Osteocyte (in vitro differentiated cells): ENCODE measurements around the gene DCTD. TPM values are rescaled to one million over a fixed set of nuclear protein-coding genes. Genes with fewer than 3 reads are reported as not detected.

ENCODE experiments used
- DNase-seq: peaks from one replicate; pipeline ENCODE4 v3.0.0; 2021; ENCODE audit warnings: mixed read lengths; ENCODE audit not compliant: unreplicated experiment; ENCODE audit errors: extremely low spot score
- H3K27ac Mint-ChIP-seq: one replicate; pipeline ENCODE4 v1.8.0; 2021; ENCODE audit warnings: mild to moderate bottlenecking, mixed read lengths; ENCODE audit not compliant: unreplicated experiment
- H3K27me3 Mint-ChIP-seq: one replicate; pipeline ENCODE4 v1.8.0; 2021; ENCODE audit warnings: mixed read lengths; ENCODE audit not compliant: unreplicated experiment
- H3K36me3 Mint-ChIP-seq: one replicate; pipeline ENCODE4 v1.8.0; 2021; ENCODE audit warnings: mixed read lengths; ENCODE audit not compliant: unreplicated experiment
- H3K4me1 Mint-ChIP-seq: one replicate; pipeline ENCODE4 v1.8.0; 2021; ENCODE audit warnings: mixed read lengths; ENCODE audit not compliant: unreplicated experiment
- H3K4me3 Mint-ChIP-seq: one replicate; pipeline ENCODE4 v1.8.0; 2021; ENCODE audit warnings: mild to moderate bottlenecking, moderate library complexity, mixed read lengths; ENCODE audit not compliant: unreplicated experiment
- H3K9me3 Mint-ChIP-seq: one replicate; pipeline ENCODE4 v1.8.0; 2021; ENCODE audit warnings: mixed read lengths; ENCODE audit not compliant: unreplicated experiment
- CTCF ChIP-seq: fragments of 200-600 bp; sonication (generic); IDR thresholded peaks from 2 replicates; pipeline ENCODE4 v1.5.0; 2021; ENCODE audit warnings: antibody characterized with exemption, mild to moderate bottlenecking, moderate library complexity
- total RNA-seq: library from RNA; stranded (reverse); gene quantifications from 2 replicates; pipeline ENCODE4 v1.2.1, GENCODE V29; 2021

The DCTD gene
- total RNA-seq, 1 donor from 2014 or later, result 126 TPM

GRCh38 chr4:182925855-182926254, 8.7 kb upstream of the DCTD start:
- H3K4me3 Mint-ChIP-seq, result no peak overlapping the region
- H3K9me3 Mint-ChIP-seq, result no peaks in the 10 kb centered on the region
- no peak overlapping the region for H3K27ac Mint-ChIP-seq
- H3K27me3 Mint-ChIP-seq, result peaks cover 3% of the 10 kb centered on the region
- H3K36me3 Mint-ChIP-seq, result no peaks in the 10 kb centered on the region
- DNase-seq, result no peak
- H3K4me1 Mint-ChIP-seq, result peaks cover 8% of the 10 kb centered on the region
- no peak for TF ChIP-seq CTCF

DNA sequence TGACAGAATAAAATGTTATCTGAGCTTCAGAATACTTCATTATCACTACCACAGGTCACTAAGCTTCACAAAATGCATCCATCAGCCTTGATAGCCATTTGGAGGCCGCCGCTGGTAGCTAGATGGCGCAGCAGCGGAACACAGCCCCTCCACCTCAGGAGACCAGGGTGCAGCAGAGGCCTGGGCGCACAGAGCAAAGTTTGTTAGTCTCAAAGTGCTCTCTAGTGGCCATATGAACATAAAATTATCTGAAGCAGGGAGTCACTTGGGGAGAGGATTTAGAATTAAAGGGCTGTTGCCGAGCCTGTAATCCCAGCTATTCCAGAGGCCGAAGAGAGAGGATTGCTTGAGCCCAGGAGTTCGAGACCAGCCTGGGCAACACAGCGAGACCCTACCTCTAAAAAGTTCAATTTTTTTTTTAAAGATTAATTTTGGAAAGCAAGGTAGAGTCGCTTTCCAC, 8.1 kb upstream of the DCTD start:
- no peaks in the 10 kb centered on the region for H3K9me3 Mint-ChIP-seq
- no peak overlapping the region for H3K4me3 Mint-ChIP-seq
- no peak overlapping the region for H3K27ac Mint-ChIP-seq
- H3K4me1 Mint-ChIP-seq, result peaks cover 8% of the 10 kb centered on the region
- DNase-seq, result no peak
- no peaks in the 10 kb centered on the region for H3K36me3 Mint-ChIP-seq
- TF ChIP-seq CTCF, result peak; percentile 67
- H3K27me3 Mint-ChIP-seq, result peaks cover 3% of the 10 kb centered on the region

DNA sequence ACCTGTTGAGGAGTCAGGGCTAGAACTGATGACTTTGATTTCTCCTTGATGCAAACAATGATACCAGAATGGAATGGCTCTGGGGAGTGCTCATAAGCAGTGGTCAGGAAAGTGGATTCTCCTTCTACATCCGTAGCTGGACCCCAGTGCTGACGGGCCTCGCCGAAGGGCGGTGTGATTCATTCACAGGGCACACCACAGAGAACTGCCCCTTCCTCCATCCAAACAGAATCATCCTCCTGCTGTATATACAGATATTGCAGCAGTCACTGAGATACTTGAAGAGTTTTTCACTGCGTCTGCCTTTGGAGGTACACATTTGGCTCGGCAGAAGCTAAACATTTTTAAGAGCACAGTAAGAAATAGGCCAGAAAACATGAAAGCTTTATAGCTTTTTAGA, 7.3 kb upstream of the DCTD start:
- DNase-seq, result no peak
- no peaks in the 10 kb centered on the region for H3K36me3 Mint-ChIP-seq
- H3K4me1 Mint-ChIP-seq, result peaks cover 5% of the 10 kb centered on the region
- peaks cover 3% of the 10 kb centered on the region for H3K27me3 Mint-ChIP-seq
- H3K9me3 Mint-ChIP-seq, result no peaks in the 10 kb centered on the region
- H3K4me3 Mint-ChIP-seq, result no peak overlapping the region
- TF ChIP-seq CTCF, result no peak
- H3K27ac Mint-ChIP-seq, result no peak overlapping the region

- peaks cover 3% of the 10 kb centered on the region for H3K27me3 Mint-ChIP-seq
- H3K27ac Mint-ChIP-seq, result no peak overlapping the region
- no peak overlapping the region for H3K4me3 Mint-ChIP-seq
- H3K4me1 Mint-ChIP-seq, result no peaks in the 10 kb centered on the region
- H3K9me3 Mint-ChIP-seq, result no peaks in the 10 kb centered on the region
- no peaks in the 10 kb centered on the region for H3K36me3 Mint-ChIP-seq
- TF ChIP-seq CTCF, result no peak
- DNase-seq, result no peak
Observed at GRCh38 chr4:182923796-182924340, 6.7 kb upstream of the DCTD start.

DNA sequence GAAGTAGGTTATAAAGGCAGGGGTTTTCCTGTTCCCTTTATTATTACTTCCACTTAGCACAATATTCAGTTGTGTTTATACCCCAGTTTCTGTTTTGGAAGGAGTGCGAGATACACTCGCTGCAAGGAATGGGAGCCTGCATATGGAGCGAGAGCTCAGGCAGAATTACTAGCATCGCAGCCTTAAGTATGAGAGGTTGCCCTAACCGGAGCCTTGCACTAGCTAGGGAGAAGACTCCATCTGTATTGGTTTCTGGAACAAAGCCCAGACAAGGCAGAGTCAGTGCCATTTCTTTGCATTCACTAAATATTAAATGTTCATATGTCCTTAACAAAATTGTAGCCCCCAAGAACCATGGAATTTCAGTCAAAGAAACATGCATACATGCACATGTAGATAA, 6.2 kb upstream of the DCTD start:
- no peaks in the 10 kb centered on the region for H3K4me1 Mint-ChIP-seq
- no peak for TF ChIP-seq CTCF
- no peak overlapping the region for H3K4me3 Mint-ChIP-seq
- peaks cover 3% of the 10 kb centered on the region for H3K27me3 Mint-ChIP-seq
- H3K27ac Mint-ChIP-seq, result no peak overlapping the region
- no peak for DNase-seq
- H3K36me3 Mint-ChIP-seq, result no peaks in the 10 kb centered on the region
- no peaks in the 10 kb centered on the region for H3K9me3 Mint-ChIP-seq
